Stomach (tissue), 9 donors: ENCODE data around the gene TRIP13. TPM values are rescaled to one million over a fixed set of nuclear protein-coding genes. Genes with fewer than 3 reads are reported as not detected.
A peak's percentile ranks its signal among the peaks of the same experiment; 100 is the strongest.

Experiments
- DNase-seq, 2 donors: peaks; one replicate each; pipeline versions ENCODE4 v3.0.0 to v3.0.0-alpha.2; 2013 to 2019
- H3K27ac ChIP-seq, 5 donors: fragments of 200-600 bp in 4 of 5; sonication (generic) in 4 of 5; one replicate each; pipeline ENCODE4 v1.5.1; 2013 to 2019; ENCODE audit warnings: mild to moderate bottlenecking in 1 of 5, moderate library complexity in 1 of 5
- H3K27me3 ChIP-seq, 3 donors: fragments of 200-600 bp; sonication (generic); one replicate each; pipeline ENCODE4 v1.5.1; 2017 to 2019; ENCODE audit warnings: mixed run types in 1 of 3
- H3K36me3 ChIP-seq, 4 donors: fragments of 200-600 bp; sonication (generic); 1 replicate in 3 of 4; 2 replicates in 1 of 4; pipeline ENCODE4 v1.5.1; 2016 to 2019
- H3K4me1 ChIP-seq, 4 donors: fragments of 200-600 bp; sonication (generic); one replicate each; pipeline ENCODE4 v1.5.1; 2016 to 2019
- H3K4me3 ChIP-seq, 4 donors: fragments of 200-600 bp; sonication (generic) in 3 of 4; one replicate each; pipeline ENCODE4 v1.5.1; 2016 to 2019; ENCODE audit warnings: mild to moderate bottlenecking in 1 of 4
- H3K9me3 ChIP-seq, 4 donors: fragments of 200-600 bp; sonication (generic); one replicate each; pipeline ENCODE4 v1.5.1; 2016 to 2019
- EP300 ChIP-seq: sonication (generic); formaldehyde crosslinking; IDR thresholded peaks from one replicate; pipeline ENCODE4 v1.6.1; 2017; ENCODE audit warnings: antibody characterized with exemption
- POLR2A ChIP-seq, 4 donors: fragments of 450-650 bp; IDR thresholded peaks; one replicate each; pipeline ENCODE4 v1.6.1; 2016; ENCODE audit warnings: antibody characterized with exemption in 4 of 4, control low read depth in 2 of 4, mild to moderate bottlenecking in 1 of 4, moderate library complexity in 1 of 4
- POLR2AphosphoS5 ChIP-seq, 3 donors: sonication (generic); formaldehyde crosslinking; IDR thresholded peaks; one replicate each; pipeline ENCODE4 v1.6.1; 2016; ENCODE audit warnings: antibody characterized with exemption in 3 of 3
- WGBS, 5 donors: extraction: QIAGEN DNeasy Blood & Tissue Kit in 3 of 5; methylation state at CpG; one replicate each; pipeline versions ENCODE4 v1.1.5 to v1.1.7; 2013 to 2018; 5-methylcytosine and 5-hydroxymethylcytosine counted together
- intact Hi-C: fragments of 100-400 bp; cut with DNase I; formaldehyde crosslinking; loops from one replicate; pipeline ENCODE4 v1.15.1; 2023; ENCODE audit warnings: low total_unique reads
- polyA plus RNA-seq, 3 donors: library from polyadenylated mRNA; stranded (reverse); fragments of 200-250 nt; gene quantifications; one replicate each; pipeline ENCODE4 v1.2.3, GENCODE V29; 2013
- total RNA-seq, 5 donors: library from RNA; depleted of rRNA; stranded (reverse); fragments of >200 nt; gene quantifications; one replicate each; pipeline versions ENCODE4 v1.1.0 to v1.2.3, GENCODE V29; 2014 to 2016
- TF ChIP-seq, protein P1 (sequence below), 7 experiments: fragments of 450-650 bp in 4 of 7; fragments of 200-600 bp in 3 of 7; sonication (generic) in 3 of 7; IDR thresholded peaks; one replicate each; pipeline ENCODE4 v1.5.1; 2016 to 2019; ENCODE audit warnings: antibody characterized with exemption in 7 of 7, control low read depth in 2 of 7, mild to moderate bottlenecking in 1 of 7
- donor health status: healthy with polysubstance abuse.
- donor health status: Bipolar disorder and iron deficiency.
- donor health status: healthy.

Gene TRIP13
- total and polyA plus RNA-seq, 8 donors = 0.58 to 10.4 (median 3.5) TPM; not detected in 1

GRCh38 chr5:902129-902916 is 9.6 kb downstream of the TRIP13 start:
- peaks cover 0 to 5% (median 2%) of the 10 kb centered on the region in 4 donors for H3K4me1 ChIP-seq
- peak in 1 of 2 donors; percentile 23 for DNase-seq
- intact Hi-C loops = no loop called here
- no peak overlapping the region for H3K27ac ChIP-seq
- no peak overlapping the region for H3K4me3 ChIP-seq
- WGBS, 5 donors = 84 to 94% (median 92%) methylated on average over 16 of the region's 16 CpGs
- H3K27me3 ChIP-seq = no peaks in the 10 kb centered on the region
- H3K9me3 ChIP-seq = no peaks in the 10 kb centered on the region
- peaks cover 0 to 2% (median under 1%) of the 10 kb centered on the region in 4 donors for H3K36me3 ChIP-seq
- TF ChIP-seq EP300 = no peak

- peaks cover 0 to 5% (median 2%) of the 10 kb centered on the region in 4 donors for H3K4me1 ChIP-seq
- no peak for DNase-seq
- no peaks in the 10 kb centered on the region for H3K27me3 ChIP-seq
- no peak for TF ChIP-seq POLR2AphosphoS5 (IDR thresholded peaks at IDR 0.05)
- TF ChIP-seq POLR2A (IDR thresholded peaks at IDR 0.05) = no peak
- TF ChIP-seq, protein P1, sequence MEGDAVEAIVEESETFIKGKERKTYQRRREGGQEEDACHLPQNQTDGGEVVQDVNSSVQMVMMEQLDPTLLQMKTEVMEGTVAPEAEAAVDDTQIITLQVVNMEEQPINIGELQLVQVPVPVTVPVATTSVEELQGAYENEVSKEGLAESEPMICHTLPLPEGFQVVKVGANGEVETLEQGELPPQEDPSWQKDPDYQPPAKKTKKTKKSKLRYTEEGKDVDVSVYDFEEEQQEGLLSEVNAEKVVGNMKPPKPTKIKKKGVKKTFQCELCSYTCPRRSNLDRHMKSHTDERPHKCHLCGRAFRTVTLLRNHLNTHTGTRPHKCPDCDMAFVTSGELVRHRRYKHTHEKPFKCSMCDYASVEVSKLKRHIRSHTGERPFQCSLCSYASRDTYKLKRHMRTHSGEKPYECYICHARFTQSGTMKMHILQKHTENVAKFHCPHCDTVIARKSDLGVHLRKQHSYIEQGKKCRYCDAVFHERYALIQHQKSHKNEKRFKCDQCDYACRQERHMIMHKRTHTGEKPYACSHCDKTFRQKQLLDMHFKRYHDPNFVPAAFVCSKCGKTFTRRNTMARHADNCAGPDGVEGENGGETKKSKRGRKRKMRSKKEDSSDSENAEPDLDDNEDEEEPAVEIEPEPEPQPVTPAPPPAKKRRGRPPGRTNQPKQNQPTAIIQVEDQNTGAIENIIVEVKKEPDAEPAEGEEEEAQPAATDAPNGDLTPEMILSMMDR (IDR thresholded peaks at IDR 0.05) = no peak
- no peak for TF ChIP-seq EP300
- no peaks in the 10 kb centered on the region for H3K9me3 ChIP-seq
- H3K27ac ChIP-seq = no peak overlapping the region
- 92 to 98% (median 96%) methylated on average over 6 of the region's 6 CpGs for WGBS, 5 donors
- H3K4me3 ChIP-seq = no peak overlapping the region
- intact Hi-C loops = no loop called here
- peaks cover 0 to 15% (median 1%) of the 10 kb centered on the region in 4 donors for H3K36me3 ChIP-seq
Measured at GRCh38 chr5:903756-904096, 11.0 kb downstream of the TRIP13 start.

DNA sequence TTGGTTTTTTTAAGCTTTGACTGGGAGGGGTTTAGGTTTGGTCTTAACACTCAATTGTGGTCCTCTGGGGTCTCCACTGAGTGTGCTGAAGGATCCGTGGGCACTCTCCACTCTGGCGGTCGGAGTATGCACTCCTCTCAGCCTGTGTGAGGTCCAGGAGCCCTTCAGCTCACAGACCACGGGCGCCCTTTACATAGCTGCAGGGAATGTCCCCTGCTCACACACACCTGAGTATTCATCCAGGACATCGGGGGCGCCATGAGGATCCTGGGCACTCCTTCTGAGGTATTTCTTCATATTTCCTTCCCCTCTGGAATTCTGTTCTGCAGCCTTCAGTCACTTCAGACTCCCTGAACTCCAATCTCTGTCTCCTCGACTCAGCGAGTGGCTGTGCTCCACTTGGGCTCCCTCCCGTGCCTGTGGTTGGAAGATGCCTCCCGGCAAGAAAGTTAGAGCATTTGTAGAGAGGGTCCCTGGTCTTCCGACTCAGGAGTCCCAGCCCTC is 12.5 kb downstream of the TRIP13 start:
- intact Hi-C loops = loop anchor here (5.0 kb wide), 1 partner anchor 233 kb away; no protein-coding TSS in a partner anchor

GRCh38 chr5:907366-907910 is 14.8 kb downstream of the TRIP13 start:
- WGBS, 5 donors = 92 to 98% (median 94%) methylated on average over 5 to 7 of the region's 7 CpGs
- no peaks in the 10 kb centered on the region for H3K27me3 ChIP-seq
- H3K9me3 ChIP-seq = no peaks in the 10 kb centered on the region
- intact Hi-C loops = loop anchor here (5.0 kb wide), 1 partner anchor 235 kb away; no protein-coding TSS in a partner anchor
- no peak for DNase-seq
- peaks cover 0 to 21% (median 4%) of the 10 kb centered on the region in 4 donors for H3K36me3 ChIP-seq
- TF ChIP-seq POLR2A (IDR thresholded peaks at IDR 0.05) = no peak
- TF ChIP-seq, protein P1 (IDR thresholded peaks at IDR 0.05) = no peak
- TF ChIP-seq EP300 = no peak
- TF ChIP-seq POLR2AphosphoS5 (IDR thresholded peaks at IDR 0.05) = no peak
- H3K4me3 ChIP-seq = no peak overlapping the region
- no peak overlapping the region for H3K27ac ChIP-seq
- H3K4me1 ChIP-seq = peaks cover 0 to 18% (median 3%) of the 10 kb centered on the region in 4 donors

More for the DNA sequence above, 12.5 kb downstream of the TRIP13 start:
- Histone ChIP-seq H3K4me1 (peaks cover 0 to 5% (median 2%) of the 10 kb centered on the region in 4 donors), H3K9me3 (no peaks in the 10 kb centered on the region), H3K36me3 (peaks cover 0 to 21% (median 4%) of the 10 kb centered on the region in 4 donors), H3K27ac (no peak overlapping the region), H3K27me3 (no peaks in the 10 kb centered on the region), H3K4me3 (no peak overlapping the region)
- DNase-seq = no peak
- 90 to 95% (median 93%) methylated on average over 12 of the region's 12 CpGs for WGBS, 5 donors
- no peak for TF ChIP-seq POLR2AphosphoS5 (IDR thresholded peaks at IDR 0.05)
- TF ChIP-seq, protein P1 (IDR thresholded peaks at IDR 0.05) = no peak
- no peak for TF ChIP-seq POLR2A (IDR thresholded peaks at IDR 0.05)
- TF ChIP-seq EP300 = no peak
